ENCODE results near the gene TEAD1. TPM values are rescaled to one million over a fixed set of nuclear protein-coding genes. Genes with fewer than 3 reads are reported as not detected.

The TEAD1 gene
- polyA plus RNA-seq, 1 experiment, result 113 TPM

DNA sequence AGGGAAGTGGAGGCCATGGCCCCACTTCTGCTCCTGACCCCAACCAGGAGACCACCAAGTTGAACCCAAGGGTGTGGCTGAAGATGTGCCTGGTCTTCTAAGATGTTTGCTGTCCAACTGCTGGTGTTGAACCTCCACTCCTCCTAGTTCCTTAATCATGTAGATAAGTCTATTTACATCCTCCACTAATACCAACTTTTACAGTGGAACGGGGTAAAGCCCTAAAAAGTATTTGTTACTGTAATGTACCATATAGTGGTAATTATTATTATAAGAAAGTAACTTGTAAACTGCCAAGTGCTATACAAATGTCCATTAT is 315.9 kb downstream of the TEAD1 start:
- peaks cover 27% of the 10 kb centered on the region for H3K27me3 ChIP-seq (ENCODE audit: control insufficient read depth, insufficient read depth, low read length)
- no peak for TF ChIP-seq CTCF (IDR thresholded peaks at IDR 0.05; ENCODE audit: low read depth, low read length)
- DNase-seq (ENCODE audit: low read depth, low spot score), result no peak
- POLR2A ChIA-PET, result interaction anchor here (0.6 kb wide), 1 partner anchor 50 kb away, joined by 3 read pairs; no protein-coding TSS in a partner anchor
- no peak overlapping the region for H3K4me3 ChIP-seq (ENCODE audit: low read depth, low read length)
- no peaks in the 10 kb centered on the region for H3K9me3 ChIP-seq (ENCODE audit: control insufficient read depth, insufficient read depth, low read length)
- CTCF ChIA-PET, result no interaction called here
- H3K27ac ChIP-seq (ENCODE audit: low read depth, low read length), result no peak overlapping the region

DNA sequence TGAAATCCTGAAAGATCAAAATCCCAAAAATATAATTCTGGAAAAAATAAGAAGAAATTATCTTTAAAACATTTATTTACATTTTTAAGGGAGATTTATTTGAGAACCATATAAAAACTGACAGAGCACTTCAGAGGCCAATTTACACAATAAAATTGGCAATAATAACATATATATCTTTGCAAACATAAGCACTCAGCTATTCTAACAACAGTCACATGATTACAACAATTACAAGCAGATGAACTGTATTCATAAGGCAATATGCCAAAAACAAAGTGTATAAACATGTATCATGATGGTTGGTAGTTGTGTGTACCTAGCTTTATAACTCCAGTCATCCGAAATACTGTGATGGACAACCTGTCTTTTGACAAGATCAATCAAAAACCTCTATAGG is 317.2 kb downstream of the TEAD1 start:
- no peak for DNase-seq (ENCODE audit: low read depth, low spot score)
- POLR2A ChIA-PET, result no interaction called here

DNA sequence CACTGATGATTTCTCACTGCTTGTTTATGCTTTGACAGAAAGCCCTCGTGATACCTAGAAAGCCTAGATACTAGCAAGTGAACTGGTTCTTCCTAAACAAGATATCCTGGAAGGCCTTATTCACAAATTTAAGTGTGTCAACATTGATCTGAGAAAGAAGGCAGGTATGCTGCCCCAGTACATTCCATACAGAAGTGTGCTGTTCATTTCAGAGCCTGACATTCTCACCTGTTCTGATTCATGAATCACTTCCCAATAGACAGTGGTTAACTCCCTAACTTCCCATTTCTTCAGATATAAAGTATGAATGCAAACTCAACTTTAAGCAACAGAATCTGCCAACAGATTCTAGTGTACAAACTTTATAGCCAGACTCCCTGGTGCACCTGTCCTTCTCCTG is 319.4 kb downstream of the TEAD1 start:
- CTCF ChIA-PET, result no interaction called here
- no peak overlapping the region for H3K4me3 ChIP-seq (ENCODE audit: low read depth, low read length)
- no peak overlapping the region for H3K27ac ChIP-seq (ENCODE audit: low read depth, low read length)
- peaks cover 36% of the 10 kb centered on the region for H3K27me3 ChIP-seq (ENCODE audit: control insufficient read depth, insufficient read depth, low read length)
- H3K9me3 ChIP-seq (ENCODE audit: control insufficient read depth, insufficient read depth, low read length), result no peaks in the 10 kb centered on the region
- DNase-seq (ENCODE audit: low read depth, low spot score), result no peak
- TF ChIP-seq CTCF (IDR thresholded peaks at IDR 0.05; ENCODE audit: low read depth, low read length), result no peak
- POLR2A ChIA-PET, result no interaction called here

More for the DNA sequence above, 317.2 kb downstream of the TEAD1 start:
- no peak for TF ChIP-seq CTCF (IDR thresholded peaks at IDR 0.05; ENCODE audit: low read depth, low read length)
- H3K27me3 ChIP-seq (ENCODE audit: control insufficient read depth, insufficient read depth, low read length), result peaks cover 28% of the 10 kb centered on the region
- CTCF ChIA-PET, result no interaction called here
- H3K9me3 ChIP-seq (ENCODE audit: control insufficient read depth, insufficient read depth, low read length), result no peaks in the 10 kb centered on the region
- H3K4me3 ChIP-seq (ENCODE audit: low read depth, low read length), result no peak overlapping the region
- no peak overlapping the region for H3K27ac ChIP-seq (ENCODE audit: low read depth, low read length)

Small RNA genes within 50 kb of the gene (small RNA-seq; reads per million reads assigned to genes)
- gene RF00424 (ENCODE audit: insufficient read length, low read depth), result not detected

All from AG04450 (cell line).